ENCODE measurements around the gene MYH13. TPM values are rescaled to one million over a fixed set of nuclear protein-coding genes. Genes with fewer than 3 reads are reported as not detected.

The MYH13 gene
- total RNA-seq, 2 donors from 2014 or later, result 0.11 TPM; not detected in 1

DNA sequence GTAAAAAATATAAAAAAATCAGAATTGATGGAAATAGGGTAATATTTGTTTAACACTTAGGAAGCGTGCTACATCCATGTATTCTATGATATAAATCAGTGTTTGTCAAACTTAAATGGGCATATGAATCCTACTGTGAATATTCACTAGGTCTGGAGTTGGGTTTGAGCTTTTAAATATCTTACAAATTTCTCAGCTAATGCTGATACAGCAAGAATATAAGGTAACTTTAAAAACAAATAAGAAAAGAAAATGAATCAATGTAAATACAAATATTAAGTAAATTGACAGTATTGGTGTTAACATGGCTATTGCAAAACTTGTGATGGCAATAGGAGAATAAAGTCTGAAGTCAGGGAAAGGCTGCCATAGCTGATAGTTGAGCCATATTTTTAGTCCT is 3.6 kb downstream of the MYH13 start:
- intact Hi-C loops (cut with DNase I), result no loop called here

DNA sequence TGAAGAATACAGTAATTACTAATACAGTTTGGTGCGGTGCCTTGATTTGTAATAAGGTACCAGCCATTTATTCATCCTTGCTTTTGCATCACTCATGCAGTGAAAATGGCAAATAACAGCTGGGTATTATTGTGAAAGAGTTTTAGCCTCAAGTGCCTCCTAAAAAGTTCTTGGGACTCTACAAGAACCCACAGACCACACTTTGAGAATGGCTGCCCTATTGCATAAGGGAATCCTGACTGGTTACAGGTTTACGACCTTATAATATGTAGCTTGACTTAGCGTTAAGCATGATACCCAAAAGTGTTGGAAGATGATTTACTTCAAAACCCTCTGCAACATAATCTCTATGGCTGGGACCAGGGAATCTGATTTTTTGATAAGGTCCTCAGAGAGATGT is 4.2 kb downstream of the MYH13 start:
- no peak overlapping the region for H3K27ac ChIP-seq
- H3K27me3 ChIP-seq, result no peaks in the 10 kb centered on the region
- no peak overlapping the region for H3K9ac ChIP-seq (ENCODE audit: low read depth in 2 of 2, low read length in 2 of 2)
- H3K36me3 ChIP-seq, result no peaks in the 10 kb centered on the region
- intact Hi-C loops (cut with DNase I), result no loop called here
- no peaks in the 10 kb centered on the region for H3K9me3 ChIP-seq
- no peak for DNase-seq
- no peaks in the 10 kb centered on the region for H3K4me1 ChIP-seq
- no peak overlapping the region for H3K4me3 ChIP-seq
- TF ChIP-seq, protein P1, sequence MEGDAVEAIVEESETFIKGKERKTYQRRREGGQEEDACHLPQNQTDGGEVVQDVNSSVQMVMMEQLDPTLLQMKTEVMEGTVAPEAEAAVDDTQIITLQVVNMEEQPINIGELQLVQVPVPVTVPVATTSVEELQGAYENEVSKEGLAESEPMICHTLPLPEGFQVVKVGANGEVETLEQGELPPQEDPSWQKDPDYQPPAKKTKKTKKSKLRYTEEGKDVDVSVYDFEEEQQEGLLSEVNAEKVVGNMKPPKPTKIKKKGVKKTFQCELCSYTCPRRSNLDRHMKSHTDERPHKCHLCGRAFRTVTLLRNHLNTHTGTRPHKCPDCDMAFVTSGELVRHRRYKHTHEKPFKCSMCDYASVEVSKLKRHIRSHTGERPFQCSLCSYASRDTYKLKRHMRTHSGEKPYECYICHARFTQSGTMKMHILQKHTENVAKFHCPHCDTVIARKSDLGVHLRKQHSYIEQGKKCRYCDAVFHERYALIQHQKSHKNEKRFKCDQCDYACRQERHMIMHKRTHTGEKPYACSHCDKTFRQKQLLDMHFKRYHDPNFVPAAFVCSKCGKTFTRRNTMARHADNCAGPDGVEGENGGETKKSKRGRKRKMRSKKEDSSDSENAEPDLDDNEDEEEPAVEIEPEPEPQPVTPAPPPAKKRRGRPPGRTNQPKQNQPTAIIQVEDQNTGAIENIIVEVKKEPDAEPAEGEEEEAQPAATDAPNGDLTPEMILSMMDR (IDR thresholded peaks at IDR 0.05), result no peak

More for the DNA sequence above, 3.6 kb downstream of the MYH13 start:
- Histone ChIP-seq H3K36me3 (no peaks in the 10 kb centered on the region), H3K9ac (ENCODE audit: low read depth in 2 of 2, low read length in 2 of 2) (no peak overlapping the region), H3K27me3 (no peaks in the 10 kb centered on the region), H3K9me3 (no peaks in the 10 kb centered on the region), H3K27ac (no peak overlapping the region), H3K4me3 (no peak overlapping the region), H3K4me1 (no peaks in the 10 kb centered on the region)
- TF ChIP-seq, protein P1 (IDR thresholded peaks at IDR 0.05), result no peak
- DNase-seq, result no peak

DNA sequence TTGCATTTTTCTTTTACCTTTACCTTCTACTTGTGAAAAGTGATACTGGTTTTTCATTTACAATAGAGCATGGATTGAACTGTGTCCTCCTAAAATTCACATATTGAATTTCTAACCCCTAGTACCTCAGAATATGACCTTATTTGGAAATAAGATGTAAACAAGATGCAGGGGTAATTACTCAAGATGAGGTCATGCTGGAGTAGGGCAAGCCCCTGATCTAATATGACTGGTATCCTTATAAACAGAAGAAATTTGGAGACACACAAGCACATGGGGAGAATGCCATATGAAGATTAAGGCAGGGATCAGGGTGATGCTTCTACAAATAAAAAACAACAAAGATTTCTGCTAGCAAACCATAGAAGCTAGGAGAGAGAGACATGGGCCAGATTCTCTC is 12.2 kb downstream of the MYH13 start:
- Histone ChIP-seq H3K27me3 (no peaks in the 10 kb centered on the region), H3K9ac (ENCODE audit: low read depth in 2 of 2, low read length in 2 of 2) (no peak overlapping the region), H3K4me1 (no peaks in the 10 kb centered on the region), H3K27ac (no peak overlapping the region), H3K9me3 (no peaks in the 10 kb centered on the region), H3K36me3 (no peaks in the 10 kb centered on the region), H3K4me3 (no peak overlapping the region)
- intact Hi-C loops (cut with DNase I), result no loop called here
- TF ChIP-seq, protein P1 (IDR thresholded peaks at IDR 0.05), result no peak
- no peak for DNase-seq

DNA sequence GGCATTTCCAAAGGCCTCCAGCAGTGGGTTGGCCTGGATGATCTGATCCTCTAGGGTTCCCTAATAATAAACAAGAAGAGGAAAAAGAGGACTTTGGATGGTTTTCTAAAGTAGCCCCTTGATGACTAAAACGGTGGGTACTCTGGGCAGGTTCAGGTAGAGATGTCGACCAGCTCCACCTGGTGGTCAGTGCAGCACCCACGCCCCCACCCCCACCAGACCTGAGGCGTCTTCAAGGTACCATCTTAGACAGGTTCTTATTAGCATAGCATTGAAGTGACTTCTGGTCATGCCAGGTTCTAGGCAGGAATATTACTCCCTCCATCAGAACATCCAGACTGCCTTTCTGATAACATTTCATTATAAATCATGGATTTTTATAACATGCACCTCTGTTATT is 15.0 kb downstream of the MYH13 start:
- no peak for DNase-seq
- H3K4me1 ChIP-seq, result no peaks in the 10 kb centered on the region
- intact Hi-C loops (cut with DNase I), result no loop called here
- no peak overlapping the region for H3K27ac ChIP-seq
- TF ChIP-seq, protein P1 (IDR thresholded peaks at IDR 0.05), result no peak
- no peaks in the 10 kb centered on the region for H3K36me3 ChIP-seq
- no peaks in the 10 kb centered on the region for H3K9me3 ChIP-seq
- H3K27me3 ChIP-seq, result no peaks in the 10 kb centered on the region
- no peak overlapping the region for H3K9ac ChIP-seq (ENCODE audit: low read depth in 2 of 2, low read length in 2 of 2)
- H3K4me3 ChIP-seq, result no peak overlapping the region

DNA sequence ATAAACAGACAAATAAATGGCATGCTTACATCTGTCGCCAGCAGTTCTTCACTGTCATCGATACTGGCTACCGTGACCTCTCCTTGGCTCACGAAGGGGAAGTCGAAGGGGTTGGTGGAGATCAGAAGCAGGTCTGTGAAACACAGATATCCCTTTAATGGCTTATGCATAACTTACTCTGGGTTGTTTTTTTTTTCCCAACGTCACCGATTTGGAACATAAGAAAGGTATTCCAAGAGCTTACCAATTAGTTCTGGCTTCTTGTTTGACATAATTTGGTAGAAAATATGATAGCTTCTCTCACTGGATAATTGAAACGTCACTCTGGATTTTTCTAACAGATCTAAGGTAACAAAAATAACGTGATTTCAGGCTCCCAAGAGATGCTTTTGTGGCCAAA is 18.2 kb downstream of the MYH13 start:
- no peak overlapping the region for H3K27ac ChIP-seq
- no peaks in the 10 kb centered on the region for H3K4me1 ChIP-seq
- H3K36me3 ChIP-seq, result no peaks in the 10 kb centered on the region
- intact Hi-C loops (cut with DNase I), result no loop called here
- TF ChIP-seq, protein P1 (IDR thresholded peaks at IDR 0.05), result no peak
- DNase-seq, result no peak
- no peak overlapping the region for H3K9ac ChIP-seq (ENCODE audit: low read depth in 2 of 2, low read length in 2 of 2)
- no peaks in the 10 kb centered on the region for H3K9me3 ChIP-seq
- H3K27me3 ChIP-seq, result no peaks in the 10 kb centered on the region
- no peak overlapping the region for H3K4me3 ChIP-seq

DNA sequence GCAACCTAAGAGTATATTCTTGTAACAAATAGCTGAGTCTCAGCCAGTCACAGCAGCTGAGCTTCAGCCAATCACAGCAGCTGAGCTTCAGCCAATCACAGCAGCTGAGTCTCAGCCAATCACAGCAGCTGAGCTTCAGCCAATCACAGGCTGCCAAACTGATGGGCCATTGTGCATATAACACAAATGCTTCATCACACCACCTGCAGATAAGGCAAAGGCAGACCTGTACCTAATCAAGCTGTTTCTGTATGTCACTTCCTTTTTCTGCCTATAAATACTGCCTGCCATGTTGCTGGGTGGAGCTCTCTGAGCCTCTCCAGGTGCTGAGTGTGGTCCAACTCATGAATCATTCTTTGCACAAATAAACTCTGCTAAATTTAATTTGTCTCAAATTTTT is 19.9 kb downstream of the MYH13 start:
- no peaks in the 10 kb centered on the region for H3K36me3 ChIP-seq
- TF ChIP-seq, protein P1 (IDR thresholded peaks at IDR 0.05), result no peak
- H3K4me3 ChIP-seq, result no peak overlapping the region
- DNase-seq, result no peak
- H3K27me3 ChIP-seq, result no peaks in the 10 kb centered on the region
- no peaks in the 10 kb centered on the region for H3K4me1 ChIP-seq
- H3K9ac ChIP-seq (ENCODE audit: low read depth in 2 of 2, low read length in 2 of 2), result no peak overlapping the region
- H3K9me3 ChIP-seq, result no peaks in the 10 kb centered on the region
- intact Hi-C loops (cut with DNase I), result no loop called here
- no peak overlapping the region for H3K27ac ChIP-seq
